Measurements from ENCODE around the gene NSUN3. TPM values are rescaled to one million over a fixed set of nuclear protein-coding genes. Genes with fewer than 3 reads are reported as not detected.

The NSUN3 gene
- total and polyA plus RNA-seq, 7 donors = 7.3 to 16.0 (median 9.0) TPM

DNA sequence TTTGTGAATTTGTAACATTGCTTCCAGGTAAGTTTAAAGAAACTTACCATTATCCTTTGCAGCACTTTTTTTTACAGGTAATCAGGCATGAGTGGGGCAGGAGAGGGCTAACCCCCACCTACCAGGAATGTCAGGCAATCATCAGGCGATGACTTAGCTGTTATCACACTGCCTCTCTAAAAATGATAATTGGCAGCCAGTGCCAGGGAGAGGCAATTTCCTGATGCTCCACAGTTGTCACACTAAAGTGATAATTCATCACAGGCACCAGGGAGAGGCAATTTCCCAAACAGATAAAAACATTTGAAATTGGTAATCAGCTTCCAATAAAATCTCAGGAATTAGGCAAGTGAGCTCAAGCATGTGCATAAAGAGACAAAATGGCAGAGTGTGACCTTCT lies 26.3 kb downstream of the NSUN3 start:
- H3K27me3 ChIP-seq = no peaks in the 10 kb centered on the region
- TF ChIP-seq POLR2AphosphoS5 (IDR thresholded peaks at IDR 0.05) (no peak), POLR2A (IDR thresholded peaks at IDR 0.05) (no peak), EP300 (IDR thresholded peaks at IDR 0.05) (no peak)
- TF ChIP-seq, protein P1, sequence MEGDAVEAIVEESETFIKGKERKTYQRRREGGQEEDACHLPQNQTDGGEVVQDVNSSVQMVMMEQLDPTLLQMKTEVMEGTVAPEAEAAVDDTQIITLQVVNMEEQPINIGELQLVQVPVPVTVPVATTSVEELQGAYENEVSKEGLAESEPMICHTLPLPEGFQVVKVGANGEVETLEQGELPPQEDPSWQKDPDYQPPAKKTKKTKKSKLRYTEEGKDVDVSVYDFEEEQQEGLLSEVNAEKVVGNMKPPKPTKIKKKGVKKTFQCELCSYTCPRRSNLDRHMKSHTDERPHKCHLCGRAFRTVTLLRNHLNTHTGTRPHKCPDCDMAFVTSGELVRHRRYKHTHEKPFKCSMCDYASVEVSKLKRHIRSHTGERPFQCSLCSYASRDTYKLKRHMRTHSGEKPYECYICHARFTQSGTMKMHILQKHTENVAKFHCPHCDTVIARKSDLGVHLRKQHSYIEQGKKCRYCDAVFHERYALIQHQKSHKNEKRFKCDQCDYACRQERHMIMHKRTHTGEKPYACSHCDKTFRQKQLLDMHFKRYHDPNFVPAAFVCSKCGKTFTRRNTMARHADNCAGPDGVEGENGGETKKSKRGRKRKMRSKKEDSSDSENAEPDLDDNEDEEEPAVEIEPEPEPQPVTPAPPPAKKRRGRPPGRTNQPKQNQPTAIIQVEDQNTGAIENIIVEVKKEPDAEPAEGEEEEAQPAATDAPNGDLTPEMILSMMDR (IDR thresholded peaks at IDR 0.05) = no peak
- no peak overlapping the region for H3K4me3 ChIP-seq
- no peak for DNase-seq
- 92 to 96% methylated on average over 1 of the region's 1 CpG for WGBS, 2 donors
- no peaks in the 10 kb centered on the region for H3K4me1 ChIP-seq
- intact Hi-C loops (cut with DNase I) = no loop called here
- peaks cover 0 to 51% (median 3%) of the 10 kb centered on the region in 4 donors for H3K36me3 ChIP-seq
- no peaks in the 10 kb centered on the region for H3K9me3 ChIP-seq
- no peak overlapping the region for H3K27ac ChIP-seq

- no peaks in the 10 kb centered on the region for H3K4me1 ChIP-seq
- no peak for DNase-seq
- H3K27ac ChIP-seq = no peak overlapping the region
- intact Hi-C loops (cut with DNase I) = no loop called here
- peaks cover 0 to 53% (median 12%) of the 10 kb centered on the region in 4 donors for H3K36me3 ChIP-seq
- no peak overlapping the region for H3K4me3 ChIP-seq
- H3K9me3 ChIP-seq = no peaks in the 10 kb centered on the region
- 93 to 95% methylated on average over 1 of the region's 1 CpG for WGBS, 2 donors
- TF ChIP-seq POLR2A (IDR thresholded peaks at IDR 0.05) (no peak), POLR2AphosphoS5 (IDR thresholded peaks at IDR 0.05) (no peak), EP300 (IDR thresholded peaks at IDR 0.05) (no peak)
- TF ChIP-seq, protein P1 (IDR thresholded peaks at IDR 0.05) = no peak
- no peaks in the 10 kb centered on the region for H3K27me3 ChIP-seq
Observed at GRCh38 chr3:94092086-94092485, 29.2 kb downstream of the NSUN3 start.

DNA sequence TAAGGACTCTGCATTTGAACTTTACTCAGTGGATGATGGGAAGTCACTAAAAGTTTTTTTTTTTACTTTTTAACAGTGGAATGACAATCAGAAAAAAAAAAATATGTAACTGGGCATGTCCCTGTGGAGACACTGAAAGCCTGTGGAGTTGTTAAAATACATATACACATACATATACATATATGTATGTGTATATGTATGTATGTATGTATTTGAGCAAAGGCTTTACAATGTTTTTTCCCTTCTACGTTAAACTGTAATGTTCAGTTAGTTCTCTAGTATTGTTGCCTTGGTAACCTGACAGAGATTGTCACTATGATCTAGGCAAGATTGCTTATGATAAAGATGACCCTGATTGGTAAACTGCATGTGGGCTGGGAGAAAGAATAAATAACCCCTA lies 30.3 kb downstream of the NSUN3 start:
- intact Hi-C loops (cut with DNase I) = no loop called here
- H3K36me3 ChIP-seq = peaks cover 0 to 61% (median 12%) of the 10 kb centered on the region in 4 donors
- TF ChIP-seq POLR2AphosphoS5 (IDR thresholded peaks at IDR 0.05) = no peak
- TF ChIP-seq, protein P1 (IDR thresholded peaks at IDR 0.05) = no peak
- no peak for TF ChIP-seq POLR2A (IDR thresholded peaks at IDR 0.05)
- TF ChIP-seq EP300 (IDR thresholded peaks at IDR 0.05) = no peak
- H3K27ac ChIP-seq = no peak overlapping the region
- H3K4me1 ChIP-seq = no peaks in the 10 kb centered on the region
- DNase-seq = no peak
- H3K9me3 ChIP-seq = no peaks in the 10 kb centered on the region
- H3K4me3 ChIP-seq = no peak overlapping the region
- H3K27me3 ChIP-seq = no peaks in the 10 kb centered on the region
- WGBS, 2 donors = 87 to 90% methylated on average over 1 of the region's 1 CpG

DNA sequence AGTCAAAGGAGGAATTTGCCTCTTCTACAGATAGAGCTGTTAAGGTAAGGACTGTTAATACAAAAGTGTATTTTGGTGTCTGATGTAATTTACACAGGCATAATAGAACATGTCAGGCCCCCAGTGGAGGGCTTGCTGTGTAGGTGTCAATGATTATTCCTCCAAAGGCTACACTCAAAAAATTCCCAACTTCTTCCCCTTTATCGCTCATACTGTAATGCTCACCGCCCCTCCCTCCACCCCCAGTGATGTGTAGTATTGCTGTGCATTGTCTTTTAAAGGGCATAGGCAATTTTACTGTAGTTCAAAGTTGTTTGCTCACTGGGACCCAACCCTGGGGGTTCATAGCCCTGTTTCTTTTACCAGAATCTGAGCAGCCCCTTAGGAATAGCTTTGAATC lies 32.2 kb downstream of the NSUN3 start:
- no peak overlapping the region for H3K4me3 ChIP-seq
- H3K27ac ChIP-seq = no peak overlapping the region
- H3K36me3 ChIP-seq = peaks cover 0 to 73% (median 14%) of the 10 kb centered on the region in 4 donors
- TF ChIP-seq POLR2AphosphoS5 (IDR thresholded peaks at IDR 0.05) = no peak
- no peak for TF ChIP-seq EP300 (IDR thresholded peaks at IDR 0.05)
- TF ChIP-seq, protein P1 (IDR thresholded peaks at IDR 0.05) = no peak
- intact Hi-C loops (cut with DNase I) = no loop called here
- no peaks in the 10 kb centered on the region for H3K4me1 ChIP-seq
- H3K9me3 ChIP-seq = no peaks in the 10 kb centered on the region
- no peaks in the 10 kb centered on the region for H3K27me3 ChIP-seq
- WGBS, 2 donors = 95 to 97% methylated on average over 2 of the region's 2 CpGs
- no peak for DNase-seq

GRCh38 chr3:94098452-94098851 lies 35.6 kb downstream of the NSUN3 start:
- 76 to 84% methylated on average over 3 of the region's 3 CpGs for WGBS, 2 donors
- Histone ChIP-seq H3K27me3 (no peaks in the 10 kb centered on the region), H3K4me1 (no peaks in the 10 kb centered on the region), H3K36me3 (peaks cover 0 to 74% (median 14%) of the 10 kb centered on the region in 4 donors), H3K27ac (no peak overlapping the region), H3K9me3 (no peaks in the 10 kb centered on the region), H3K4me3 (no peak overlapping the region)
- DNase-seq = no peak
- intact Hi-C loops (cut with DNase I) = no loop called here
- TF ChIP-seq POLR2AphosphoS5 (IDR thresholded peaks at IDR 0.05) (no peak), POLR2A (IDR thresholded peaks at IDR 0.05) (no peak)
- TF ChIP-seq, protein P1 (IDR thresholded peaks at IDR 0.05) = no peak
